ENCODE results near the gene CNDP2.

CNDP2 gene

GRCh38 chr18:74501386-74501785 is 5.2 kb downstream of the CNDP2 start:
- no peak for FAIRE-seq

- no peak for FAIRE-seq
Measured at GRCh38 chr18:74503137-74503536, 7.0 kb downstream of the CNDP2 start.

GRCh38 chr18:74505776-74506175 is 9.6 kb downstream of the CNDP2 start:
- no peak for FAIRE-seq

- FAIRE-seq = no peak
Measured at GRCh38 chr18:74506448-74507084, 10.4 kb downstream of the CNDP2 start.

GRCh38 chr18:74507097-74507881 is 11.1 kb downstream of the CNDP2 start:
- no peak for FAIRE-seq

- FAIRE-seq = no peak
Measured at GRCh38 chr18:74507927-74508326, 11.8 kb downstream of the CNDP2 start.

GRCh38 chr18:74508366-74508765 is 12.2 kb downstream of the CNDP2 start:
- FAIRE-seq = no peak

- FAIRE-seq = no peak
Measured at GRCh38 chr18:74508821-74509225, 12.7 kb downstream of the CNDP2 start.

- no peak for FAIRE-seq
Measured at GRCh38 chr18:74509856-74510769, 13.9 kb downstream of the CNDP2 start.

GRCh38 chr18:74510770-74511095 is 14.6 kb downstream of the CNDP2 start:
- FAIRE-seq = no peak

GRCh38 chr18:74511823-74512222 is 15.7 kb downstream of the CNDP2 start:
- FAIRE-seq = no peak

- FAIRE-seq = no peak
Measured at GRCh38 chr18:74512321-74513053, 16.3 kb downstream of the CNDP2 start.

- FAIRE-seq = no peak
Measured at GRCh38 chr18:74513149-74513882, 17.2 kb downstream of the CNDP2 start.

- FAIRE-seq = no peak
Measured at GRCh38 chr18:74513883-74514205, 17.7 kb downstream of the CNDP2 start.

- no peak for FAIRE-seq
Measured at GRCh38 chr18:74514860-74515495, 18.8 kb downstream of the CNDP2 start.

- FAIRE-seq = no peak
Measured at GRCh38 chr18:74515620-74516231, 19.6 kb downstream of the CNDP2 start.

GRCh38 chr18:74516271-74517235 is 20.4 kb downstream of the CNDP2 start:
- no peak for FAIRE-seq

- FAIRE-seq = no peak
Measured at GRCh38 chr18:74517236-74517630, 21.1 kb downstream of the CNDP2 start.

- FAIRE-seq = no peak
Measured at GRCh38 chr18:74518456-74519295, 22.5 kb downstream of the CNDP2 start.
